Endothelial cell (in vitro differentiated cells): ENCODE measurements around the gene KRT77. TPM values are rescaled to one million over a fixed set of nuclear protein-coding genes. Genes with fewer than 3 reads are reported as not detected.

Experiments used
- DNase-seq: peaks from one replicate; pipeline ENCODE4 v3.0.0; 2021; ENCODE audit warnings: low spot score
- H3K27ac Mint-ChIP-seq: one replicate; pipeline ENCODE4 v1.8.0; 2021; ENCODE audit warnings: mixed read lengths, inconsistent platforms; ENCODE audit not compliant: unreplicated experiment
- H3K27me3 Mint-ChIP-seq: one replicate; pipeline ENCODE4 v1.8.0; 2021; ENCODE audit warnings: mild to moderate bottlenecking, moderate library complexity, mixed read lengths, inconsistent platforms; ENCODE audit not compliant: unreplicated experiment
- H3K36me3 Mint-ChIP-seq: one replicate; pipeline ENCODE4 v1.8.0; 2021; ENCODE audit warnings: mild to moderate bottlenecking, low read depth, mixed read lengths, inconsistent platforms; ENCODE audit not compliant: unreplicated experiment
- H3K4me1 Mint-ChIP-seq: one replicate; pipeline ENCODE4 v1.8.0; 2021; ENCODE audit warnings: mild to moderate bottlenecking, mixed read lengths, inconsistent platforms; ENCODE audit not compliant: unreplicated experiment
- H3K4me3 Mint-ChIP-seq: one replicate; pipeline ENCODE4 v1.8.0; 2021; ENCODE audit warnings: mild to moderate bottlenecking, mixed read lengths, inconsistent platforms; ENCODE audit not compliant: unreplicated experiment
- H3K9me3 Mint-ChIP-seq: one replicate; pipeline ENCODE4 v1.8.0; 2021; ENCODE audit warnings: mixed read lengths, inconsistent platforms; ENCODE audit not compliant: unreplicated experiment
- total RNA-seq: library from RNA; stranded (reverse); fragmentation: NEBNext Ultra II Directional; extraction: Animal tissue kit (Norgen Biotek cat#: 25700); gene quantifications from one replicate; pipeline ENCODE4 v1.2.1, GENCODE V29; 2021; ENCODE audit not compliant: unreplicated experiment
- TF ChIP-seq, protein P1 (sequence below): fragments of 200-600 bp; sonication (generic); IDR thresholded peaks from one replicate; pipeline ENCODE4 v1.5.0; 2021; ENCODE audit warnings: antibody characterized with exemption; ENCODE audit not compliant: unreplicated experiment

The KRT77 gene
- total RNA-seq, 1 donor from 2014 or later = not detected

DNA sequence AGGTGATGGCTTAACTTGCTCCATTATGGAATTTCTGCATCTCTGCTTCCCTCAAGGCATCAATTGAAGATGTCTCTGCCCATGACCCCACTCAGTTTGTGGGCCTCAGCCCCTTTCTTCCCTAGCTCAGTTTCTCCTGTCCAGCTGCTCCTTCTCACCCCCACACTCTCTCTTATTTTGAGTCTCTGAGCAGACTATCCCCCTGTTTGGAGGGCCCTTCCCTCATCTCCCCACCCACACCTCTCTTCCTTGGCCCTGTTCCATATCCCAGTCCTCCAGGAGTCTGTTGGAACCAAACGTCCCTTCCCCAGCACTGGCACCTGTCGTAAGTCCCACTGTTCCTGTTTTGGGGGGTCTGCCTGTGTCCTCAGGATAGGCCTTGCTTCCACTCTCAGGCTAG is 14.8 kb downstream of the KRT77 start:
- peaks cover 27% of the 10 kb centered on the region for H3K27me3 Mint-ChIP-seq

DNA sequence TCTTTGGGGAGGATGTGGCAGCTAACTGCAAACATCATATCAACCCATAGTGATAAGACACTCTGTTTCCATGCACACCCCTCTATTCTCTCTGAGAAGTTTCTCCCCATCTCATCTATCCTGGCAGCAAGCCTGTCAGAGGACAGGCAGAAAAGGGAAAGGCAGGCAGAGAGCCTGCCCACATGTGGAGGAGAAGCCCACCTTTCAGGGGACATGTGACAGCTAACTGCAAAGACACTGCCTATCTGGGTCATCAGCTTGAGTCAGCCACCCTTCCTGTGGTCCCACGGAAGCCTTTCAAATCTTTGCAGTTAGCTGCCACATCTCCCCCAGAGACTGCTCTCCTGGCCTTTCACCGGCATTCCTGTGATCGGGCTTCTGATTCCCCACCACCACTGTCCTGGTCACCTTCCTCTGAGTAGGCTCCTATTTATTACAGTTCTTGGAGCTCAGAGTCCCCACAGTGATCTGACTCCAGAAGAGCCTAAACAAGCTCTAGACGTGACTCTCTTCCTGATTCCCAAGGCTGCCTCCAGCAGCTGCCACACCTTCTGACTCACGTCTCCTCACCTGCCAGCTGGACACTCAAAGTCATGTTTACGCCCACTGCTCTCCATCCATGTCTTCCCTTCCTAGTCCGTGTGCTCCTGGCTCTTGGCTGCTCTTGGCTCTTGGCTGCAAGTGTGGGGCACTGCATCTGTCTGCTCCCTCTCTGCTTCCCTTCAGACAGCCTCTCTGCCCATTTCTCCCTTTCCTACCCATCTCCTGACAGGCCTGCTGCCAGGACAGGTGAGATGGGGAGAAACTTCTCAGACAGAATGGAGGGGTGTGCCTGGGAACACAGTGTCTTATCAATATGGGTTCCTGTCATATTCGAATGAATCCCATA is 15.6 kb downstream of the KRT77 start:
- Mint-ChIP-seq H3K27ac (no peak overlapping the region), H3K27me3 (peaks cover 27% of the 10 kb centered on the region), H3K4me3 (no peak overlapping the region)

More for the DNA sequence above, 14.8 kb downstream of the KRT77 start:
- no peaks in the 10 kb centered on the region for H3K36me3 Mint-ChIP-seq
- H3K9me3 Mint-ChIP-seq = no peaks in the 10 kb centered on the region
- H3K4me3 Mint-ChIP-seq = no peak overlapping the region
- DNase-seq = no peak
- H3K27ac Mint-ChIP-seq = no peak overlapping the region
- peaks cover 7% of the 10 kb centered on the region for H3K4me1 Mint-ChIP-seq
- TF ChIP-seq, protein P1, sequence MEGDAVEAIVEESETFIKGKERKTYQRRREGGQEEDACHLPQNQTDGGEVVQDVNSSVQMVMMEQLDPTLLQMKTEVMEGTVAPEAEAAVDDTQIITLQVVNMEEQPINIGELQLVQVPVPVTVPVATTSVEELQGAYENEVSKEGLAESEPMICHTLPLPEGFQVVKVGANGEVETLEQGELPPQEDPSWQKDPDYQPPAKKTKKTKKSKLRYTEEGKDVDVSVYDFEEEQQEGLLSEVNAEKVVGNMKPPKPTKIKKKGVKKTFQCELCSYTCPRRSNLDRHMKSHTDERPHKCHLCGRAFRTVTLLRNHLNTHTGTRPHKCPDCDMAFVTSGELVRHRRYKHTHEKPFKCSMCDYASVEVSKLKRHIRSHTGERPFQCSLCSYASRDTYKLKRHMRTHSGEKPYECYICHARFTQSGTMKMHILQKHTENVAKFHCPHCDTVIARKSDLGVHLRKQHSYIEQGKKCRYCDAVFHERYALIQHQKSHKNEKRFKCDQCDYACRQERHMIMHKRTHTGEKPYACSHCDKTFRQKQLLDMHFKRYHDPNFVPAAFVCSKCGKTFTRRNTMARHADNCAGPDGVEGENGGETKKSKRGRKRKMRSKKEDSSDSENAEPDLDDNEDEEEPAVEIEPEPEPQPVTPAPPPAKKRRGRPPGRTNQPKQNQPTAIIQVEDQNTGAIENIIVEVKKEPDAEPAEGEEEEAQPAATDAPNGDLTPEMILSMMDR = no peak

DNA sequence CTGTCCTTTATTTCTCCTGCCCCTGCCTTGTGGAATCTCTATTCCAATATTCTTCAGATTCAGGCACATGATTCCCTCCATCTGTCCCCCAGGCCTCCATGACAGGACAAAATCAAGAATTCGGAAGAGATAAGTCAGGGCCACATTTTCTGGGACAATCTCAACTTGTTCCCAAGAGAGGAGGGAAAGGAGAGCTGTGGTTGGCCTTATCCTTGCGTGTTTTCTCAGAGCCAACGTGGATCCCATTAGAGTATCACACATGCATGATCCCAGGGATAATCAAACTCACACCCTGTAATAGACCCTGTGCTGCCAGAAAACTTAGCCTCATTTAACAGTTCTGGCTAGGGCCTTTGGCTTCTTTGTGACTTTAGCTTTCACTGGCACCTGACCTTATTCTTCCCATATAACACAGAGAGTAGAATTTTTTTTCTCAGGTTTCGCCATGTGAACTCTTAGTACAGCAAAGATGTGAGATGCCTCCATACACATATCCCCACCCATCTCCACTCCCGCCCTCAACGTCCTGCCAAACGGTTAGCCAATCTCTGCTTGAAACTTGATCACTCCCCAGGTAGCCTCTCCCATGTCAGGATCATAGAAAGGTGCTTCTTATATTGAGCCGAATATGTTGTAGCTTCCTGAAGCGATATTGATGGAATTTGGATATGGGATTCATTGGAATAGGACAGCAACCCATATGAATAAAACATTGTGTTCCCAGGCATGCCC is 16.4 kb downstream of the KRT77 start:
- H3K9me3 Mint-ChIP-seq = no peaks in the 10 kb centered on the region
- no peaks in the 10 kb centered on the region for H3K36me3 Mint-ChIP-seq
- H3K27me3 Mint-ChIP-seq = peaks cover 23% of the 10 kb centered on the region
- TF ChIP-seq, protein P1 = no peak
- no peak overlapping the region for H3K27ac Mint-ChIP-seq
- H3K4me3 Mint-ChIP-seq = no peak overlapping the region
- peaks cover 7% of the 10 kb centered on the region for H3K4me1 Mint-ChIP-seq
- no peak for DNase-seq

More for the DNA sequence above, 15.6 kb downstream of the KRT77 start:
- Mint-ChIP-seq H3K36me3 (no peaks in the 10 kb centered on the region), H3K4me1 (peaks cover 7% of the 10 kb centered on the region), H3K9me3 (no peaks in the 10 kb centered on the region)
- TF ChIP-seq, protein P1 = no peak
- DNase-seq = no peak

DNA sequence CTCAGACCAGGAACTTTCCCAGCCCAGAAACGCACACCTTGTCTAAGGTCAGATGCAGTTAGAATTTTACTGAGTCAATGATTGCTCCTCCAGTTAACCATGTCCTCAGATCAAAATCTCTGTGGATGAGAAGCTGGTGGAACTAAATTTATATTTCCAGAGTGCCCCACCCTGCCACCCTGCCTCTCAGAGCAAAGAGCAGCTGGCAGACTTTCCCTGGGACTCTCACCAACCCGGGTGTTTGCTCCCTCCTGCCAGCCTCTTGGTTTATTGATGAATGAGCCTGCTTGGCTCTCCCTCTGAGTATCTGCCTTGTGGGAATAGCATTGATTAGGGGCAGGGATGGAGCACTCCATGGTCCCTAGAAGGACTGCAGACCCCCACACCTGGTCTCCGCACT is 17.3 kb downstream of the KRT77 start:
- Mint-ChIP-seq H3K27me3 (peaks cover 16% of the 10 kb centered on the region), H3K36me3 (no peaks in the 10 kb centered on the region), H3K9me3 (no peaks in the 10 kb centered on the region), H3K4me3 (no peak overlapping the region), H3K27ac (no peak overlapping the region), H3K4me1 (peaks cover 3% of the 10 kb centered on the region)
- TF ChIP-seq, protein P1 = no peak
- no peak for DNase-seq

DNA sequence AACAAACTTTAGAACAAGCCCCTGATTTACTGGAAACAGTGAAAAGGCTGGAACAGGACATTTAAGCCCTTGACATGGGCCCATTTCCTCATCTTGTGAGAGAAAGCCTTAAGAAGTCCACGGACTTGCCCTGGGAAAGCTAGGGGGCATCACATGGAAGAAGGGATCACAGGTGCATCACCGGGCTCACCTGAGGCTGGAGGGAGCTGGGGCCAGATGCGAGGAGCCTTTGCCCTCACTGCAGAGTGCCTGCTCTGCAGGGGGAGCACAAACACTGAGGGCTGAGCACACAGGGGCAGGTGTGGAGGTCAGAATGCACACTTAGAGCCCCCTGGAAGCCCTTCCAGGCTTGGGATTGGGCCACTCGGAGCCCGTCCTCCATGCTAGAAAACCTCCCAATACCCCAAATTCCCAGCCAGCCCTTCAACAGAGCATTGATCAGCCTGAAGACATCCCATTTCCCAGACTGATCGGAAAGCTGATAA is 17.9 kb downstream of the KRT77 start:
- no peak overlapping the region for H3K27ac Mint-ChIP-seq
- TF ChIP-seq, protein P1 = no peak
- peaks cover 16% of the 10 kb centered on the region for H3K27me3 Mint-ChIP-seq
- no peaks in the 10 kb centered on the region for H3K9me3 Mint-ChIP-seq
- H3K4me3 Mint-ChIP-seq = no peak overlapping the region
- no peaks in the 10 kb centered on the region for H3K4me1 Mint-ChIP-seq
- H3K36me3 Mint-ChIP-seq = no peaks in the 10 kb centered on the region
- DNase-seq = no peak
